Neutrophil (primary cell): ENCODE results near the gene TTC8.

Experiments
- H3K27ac ChIP-seq: fragments of 200-600 bp; sonication (generic); 2 replicates; pipeline ENCODE4 v1.5.1; 2016; ENCODE audit warnings: mild to moderate bottlenecking, moderate library complexity
- H3K27me3 ChIP-seq: fragments of 200-600 bp; sonication (generic); 2 replicates; pipeline ENCODE4 v1.6.0; 2016; ENCODE audit warnings: mild to moderate bottlenecking
- H3K36me3 ChIP-seq: fragments of 200-600 bp; sonication (generic); 2 replicates; pipeline ENCODE4 v1.5.1; 2017
- H3K4me1 ChIP-seq, 2 experiments: fragments of 200-600 bp in 1 of 2; sonication (generic) in 1 of 2; 1 replicate in 1 of 2; 2 replicates in 1 of 2; pipeline versions ENCODE4 v1.5.1 to v1.6.1; 2013 to 2016; ENCODE audit warnings: low read depth in 1 of 2, low read length in 1 of 2, mild to moderate bottlenecking in 1 of 2, moderate library complexity in 1 of 2; ENCODE audit not compliant: control insufficient read depth in 1 of 2, insufficient read depth in 1 of 2
- H3K4me3 ChIP-seq, 2 experiments: fragments of 200-600 bp in 1 of 2; sonication (generic) in 1 of 2; 1 replicate in 1 of 2; 2 replicates in 1 of 2; pipeline ENCODE4 v1.5.1; 2013 to 2016; ENCODE audit warnings: low read depth in 1 of 2, low read length in 1 of 2, mild to moderate bottlenecking in 1 of 2, moderate library complexity in 1 of 2
- H3K9me3 ChIP-seq: fragments of 200-600 bp; sonication (generic); 2 replicates; pipeline ENCODE4 v1.5.1; 2016
- CTCF ChIP-seq: fragments of 200-600 bp; sonication (generic); IDR thresholded peaks from 2 replicates; pipeline ENCODE4 v1.5.1; 2016; ENCODE audit warnings: antibody characterized with exemption

TTC8 gene

GRCh38 chr14:88882236-88882635 is 57.8 kb downstream of the TTC8 start:
- H3K27me3 ChIP-seq: no peaks in the 10 kb centered on the region
- no peak for TF ChIP-seq CTCF
- H3K27ac ChIP-seq: no peak overlapping the region
- no peaks in the 10 kb centered on the region for H3K36me3 ChIP-seq
- H3K4me3 ChIP-seq: no peak overlapping the region
- peaks cover 15 to 20% of the 10 kb centered on the region in 2 experiments for H3K4me1 ChIP-seq
- no peaks in the 10 kb centered on the region for H3K9me3 ChIP-seq

- Histone ChIP-seq H3K27me3 (peaks cover 48% of the 10 kb centered on the region), H3K27ac (no peak overlapping the region), H3K4me1 (no peaks in the 10 kb centered on the region), H3K4me3 (no peak overlapping the region), H3K9me3 (no peaks in the 10 kb centered on the region), H3K36me3 (no peaks in the 10 kb centered on the region)
- TF ChIP-seq CTCF: no peak
These were observed 70.7 kb downstream of the TTC8 start for GRCh38 chr14:88895116-88895515.

GRCh38 chr14:88901189-88901588 is 76.7 kb downstream of the TTC8 start:
- H3K4me3 ChIP-seq: no peak overlapping the region
- H3K27ac ChIP-seq: no peak overlapping the region
- no peaks in the 10 kb centered on the region for H3K36me3 ChIP-seq
- TF ChIP-seq CTCF: no peak
- peaks cover 25% of the 10 kb centered on the region for H3K27me3 ChIP-seq
- no peaks in the 10 kb centered on the region for H3K9me3 ChIP-seq
- H3K4me1 ChIP-seq: no peaks in the 10 kb centered on the region

- Histone ChIP-seq H3K9me3 (no peaks in the 10 kb centered on the region), H3K27me3 (peaks cover 25% of the 10 kb centered on the region), H3K27ac (no peak overlapping the region), H3K36me3 (no peaks in the 10 kb centered on the region), H3K4me3 (no peak overlapping the region), H3K4me1 (no peaks in the 10 kb centered on the region)
- no peak for TF ChIP-seq CTCF
These were observed 77.5 kb downstream of the TTC8 start for GRCh38 chr14:88901991-88902390.

GRCh38 chr14:88902850-88903249 is 78.4 kb downstream of the TTC8 start:
- Histone ChIP-seq H3K9me3 (no peaks in the 10 kb centered on the region), H3K27ac (no peak overlapping the region), H3K36me3 (no peaks in the 10 kb centered on the region), H3K27me3 (peaks cover 21% of the 10 kb centered on the region), H3K4me3 (no peak overlapping the region), H3K4me1 (no peaks in the 10 kb centered on the region)
- TF ChIP-seq CTCF: no peak

GRCh38 chr14:88904206-88904647 is 79.8 kb downstream of the TTC8 start:
- Histone ChIP-seq H3K9me3 (no peaks in the 10 kb centered on the region), H3K4me3 (no peak overlapping the region), H3K36me3 (no peaks in the 10 kb centered on the region), H3K4me1 (no peaks in the 10 kb centered on the region), H3K27ac (no peak overlapping the region), H3K27me3 (peaks cover 14% of the 10 kb centered on the region)
- no peak for TF ChIP-seq CTCF
